CD4-positive, alpha-beta T cell treated with Interleukin-4 for 4 hours (primary cell): ENCODE data around the gene MAPKAPK3.

Experiments
- DNase-seq: peaks from one replicate; pipeline ENCODE4 v3.0.0-alpha.2; 2020

The MAPKAPK3 gene

DNA sequence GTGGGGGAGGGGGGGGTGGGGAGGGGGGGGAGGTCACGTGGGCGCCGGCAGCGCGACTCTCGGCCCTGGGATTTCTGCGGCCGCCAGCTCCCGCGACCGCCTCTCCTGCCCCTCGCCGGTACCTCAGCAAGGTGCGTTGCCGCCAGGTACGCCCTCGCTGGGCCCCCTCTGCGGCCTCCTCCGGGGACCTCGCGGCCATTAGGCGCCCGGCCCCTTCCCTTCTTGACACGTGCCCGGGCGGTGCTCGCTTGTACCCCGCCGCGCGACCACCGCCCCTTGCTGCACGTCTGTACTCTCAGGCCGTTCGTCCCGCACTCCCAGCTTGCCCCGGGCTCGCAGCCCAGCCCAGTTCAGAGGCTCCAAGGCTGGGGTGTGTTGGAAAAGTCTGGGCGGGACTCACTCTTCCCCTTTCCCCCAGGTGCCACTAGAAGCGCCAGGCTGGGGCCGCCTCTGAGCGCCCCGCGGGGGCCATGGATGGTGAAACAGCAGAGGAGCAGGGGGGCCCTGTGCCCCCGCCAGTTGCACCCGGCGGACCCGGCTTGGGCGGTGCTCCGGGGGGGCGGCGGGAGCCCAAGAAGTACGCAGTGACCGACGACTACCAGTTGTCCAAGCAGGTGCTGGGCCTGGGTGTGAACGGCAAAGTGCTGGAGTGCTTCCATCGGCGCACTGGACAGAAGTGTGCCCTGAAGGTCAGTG lies at the start of gene MAPKAPK3:
MAPKAPK3 (plus strand) TSS at position 56 of the 696 bp plus-strand sequence; CDS start at position 471, 415 bp downstream.
- DNase-seq: no peak

GRCh38 chr3:50567386-50568167 lies 49.4 kb upstream of the MAPKAPK3 start, which contains the start of gene C3orf18:
Gene C3orf18 (minus strand): TSS chr3:50567747. CDS start chr3:50565699, 2,048 bp downstream.
- DNase-seq: peak; percentile 96

DNA sequence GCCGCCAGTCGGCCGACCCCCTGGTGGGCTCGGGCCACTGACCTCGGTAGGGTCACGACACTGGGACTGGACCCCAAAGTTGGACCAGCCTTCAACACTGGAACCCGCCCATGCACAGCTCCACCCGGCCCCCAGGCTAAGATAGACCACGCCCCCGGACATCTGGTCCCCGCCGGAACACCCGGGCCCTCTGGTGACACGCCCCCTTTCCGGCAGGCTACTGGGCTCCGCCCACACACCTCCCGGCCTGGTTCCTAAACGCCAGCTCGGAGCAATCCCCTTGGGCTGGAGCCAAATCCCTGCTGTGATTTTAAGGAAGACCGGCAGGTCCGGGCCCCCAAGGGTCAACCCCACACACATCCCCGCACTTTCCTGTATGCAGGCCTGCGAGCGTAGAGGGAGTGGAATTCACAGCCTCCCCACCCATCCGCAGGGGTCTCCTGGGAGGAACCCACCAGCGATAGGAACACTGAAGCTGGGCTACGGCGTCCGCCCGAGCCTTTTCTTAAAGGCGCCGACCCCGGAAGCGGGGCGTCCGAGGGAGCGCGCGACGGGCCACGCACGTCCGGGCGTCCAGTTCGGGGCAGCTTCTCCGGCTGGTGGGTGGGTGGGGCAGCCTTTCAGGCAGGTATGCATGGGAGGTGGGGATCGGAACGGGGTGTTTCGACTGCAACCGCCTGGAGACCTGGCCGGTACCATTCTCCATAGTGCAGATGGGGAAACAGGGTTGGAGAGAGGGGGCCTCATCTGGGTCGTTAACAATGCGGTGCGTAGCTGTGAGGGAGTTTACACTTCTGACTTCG lies 47.8 kb upstream of the MAPKAPK3 start, which contains the start of gene HEMK1:
HEMK1 (plus strand) TSS at position 576 of the 803 bp plus-strand sequence. CDS start 1,583 bp downstream, outside the sequence.
- peak; percentile 93 for DNase-seq

- no peak for DNase-seq
These were observed 46.3 kb upstream of the MAPKAPK3 start for GRCh38 chr3:50570508-50571279.

GRCh38 chr3:50571486-50571885 lies 45.5 kb upstream of the MAPKAPK3 start:
- no peak for DNase-seq

- peak; percentile 84 for DNase-seq
These were observed 44.8 kb upstream of the MAPKAPK3 start for GRCh38 chr3:50572158-50572557.

DNA sequence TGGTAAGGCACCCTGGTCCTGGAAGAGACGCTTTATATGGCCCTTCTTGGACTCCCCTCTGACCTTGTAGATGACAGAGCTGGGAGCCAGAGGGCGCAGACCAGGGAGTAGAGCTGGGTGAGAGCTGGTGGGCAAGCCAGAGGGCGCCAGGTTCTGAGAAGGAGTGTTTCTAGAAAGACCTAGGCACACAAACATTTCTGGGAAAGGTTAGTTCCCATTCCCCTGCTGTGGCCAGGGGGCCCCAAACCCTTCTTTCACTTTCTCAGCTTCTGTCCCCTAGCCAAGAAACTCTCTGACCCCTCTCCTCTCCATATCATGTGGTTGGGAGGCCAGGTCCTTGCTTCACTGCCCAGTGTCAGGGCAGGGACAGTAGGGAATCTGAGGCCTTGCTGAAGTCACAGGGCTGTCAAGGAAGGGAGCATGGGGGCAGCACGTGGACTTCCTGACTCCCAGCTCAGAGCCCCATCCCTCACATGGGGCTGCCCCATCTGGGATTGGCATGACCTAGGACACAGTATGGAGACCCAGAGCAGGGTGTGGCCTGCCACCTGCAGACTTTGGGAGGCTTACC lies 44.1 kb upstream of the MAPKAPK3 start:
- peak; percentile 20 for DNase-seq

- DNase-seq: peak; percentile 93
These were observed 43.1 kb upstream of the MAPKAPK3 start for GRCh38 chr3:50573566-50574443.

- peak; percentile 38 for DNase-seq
These were observed 42.5 kb upstream of the MAPKAPK3 start for GRCh38 chr3:50574444-50574831.

DNA sequence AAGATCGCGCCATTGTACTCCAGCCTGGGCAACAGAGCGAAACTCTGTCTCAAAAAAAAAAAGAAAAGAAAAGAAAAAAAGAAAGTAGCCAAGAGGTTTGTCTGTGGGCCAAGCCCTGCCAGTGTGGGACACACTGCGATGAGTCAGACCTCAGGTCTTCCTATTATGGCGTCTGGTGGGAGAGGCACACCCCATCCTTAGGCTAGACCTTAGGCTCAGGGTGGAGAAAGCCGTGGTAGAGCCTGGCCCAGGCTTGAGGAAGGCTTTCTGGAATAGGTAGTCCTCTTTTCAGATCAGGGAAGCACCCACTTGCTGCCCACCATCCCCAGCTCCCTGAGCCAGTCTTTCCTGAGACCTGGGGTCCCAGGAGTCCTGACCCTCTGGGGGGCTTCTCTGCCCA lies 41.6 kb upstream of the MAPKAPK3 start:
- DNase-seq: no peak

DNA sequence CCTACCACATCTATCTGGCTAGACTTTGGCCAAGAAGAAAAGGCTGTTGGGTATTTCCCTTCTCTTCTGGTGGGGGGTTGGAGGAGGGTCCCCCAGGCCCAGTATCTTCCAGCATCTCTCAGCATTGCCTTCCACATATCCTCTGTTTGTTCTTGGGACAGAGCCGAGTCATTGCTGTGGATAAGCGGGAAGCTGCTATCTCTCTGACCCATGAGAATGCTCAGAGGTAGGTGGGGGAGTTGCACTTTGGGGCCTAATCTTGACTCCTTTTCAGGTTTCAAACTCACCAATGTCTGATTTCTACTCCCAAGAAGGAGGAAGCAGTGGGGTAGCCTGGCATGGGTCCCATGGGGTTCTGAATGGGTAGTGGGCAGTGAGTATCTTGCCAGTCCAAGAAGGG lies 39.6 kb upstream of the MAPKAPK3 start:
- no peak for DNase-seq

GRCh38 chr3:50580683-50581458 lies 36.1 kb upstream of the MAPKAPK3 start:
- peak; percentile 24 for DNase-seq

DNA sequence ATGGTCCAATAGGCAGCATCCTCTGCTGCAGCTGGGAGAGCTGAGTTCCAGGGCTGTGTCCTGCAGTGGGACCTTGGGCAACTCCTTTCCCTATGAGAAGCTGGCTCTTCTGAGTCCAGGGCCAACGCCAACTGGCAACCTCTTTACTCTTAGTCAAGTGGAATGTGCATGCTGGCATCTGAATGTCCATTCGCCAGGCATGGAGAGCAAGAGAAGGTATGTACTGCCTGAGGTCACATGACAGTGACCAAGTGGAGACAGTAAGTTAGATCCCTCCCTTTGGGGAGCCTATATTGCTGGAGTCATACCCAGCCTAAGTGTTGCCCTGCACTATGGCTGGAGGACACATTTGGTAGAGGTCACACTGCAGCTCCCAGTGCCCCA lies 35.5 kb upstream of the MAPKAPK3 start:
- DNase-seq: no peak

DNA sequence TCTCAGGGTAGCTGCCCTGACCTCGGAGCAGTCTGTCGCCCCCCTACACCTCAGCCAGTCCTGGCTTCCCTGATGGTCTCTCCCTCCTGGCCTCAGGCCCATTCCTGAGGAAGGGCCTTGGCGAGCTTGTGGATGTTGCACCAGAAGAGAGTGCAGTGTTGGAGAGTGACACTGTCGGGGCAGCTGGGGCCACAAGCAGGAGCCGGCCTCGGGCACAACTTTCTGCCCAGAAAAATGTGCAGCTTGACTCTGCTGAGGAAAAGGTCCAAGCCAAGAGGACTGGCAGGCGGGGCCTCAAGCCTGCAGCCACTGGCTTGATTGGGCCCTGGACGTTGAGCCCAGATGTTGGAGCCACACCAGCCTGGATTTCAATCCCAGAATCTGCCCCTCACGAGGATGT lies 34.9 kb upstream of the MAPKAPK3 start:
- no peak for DNase-seq

DNA sequence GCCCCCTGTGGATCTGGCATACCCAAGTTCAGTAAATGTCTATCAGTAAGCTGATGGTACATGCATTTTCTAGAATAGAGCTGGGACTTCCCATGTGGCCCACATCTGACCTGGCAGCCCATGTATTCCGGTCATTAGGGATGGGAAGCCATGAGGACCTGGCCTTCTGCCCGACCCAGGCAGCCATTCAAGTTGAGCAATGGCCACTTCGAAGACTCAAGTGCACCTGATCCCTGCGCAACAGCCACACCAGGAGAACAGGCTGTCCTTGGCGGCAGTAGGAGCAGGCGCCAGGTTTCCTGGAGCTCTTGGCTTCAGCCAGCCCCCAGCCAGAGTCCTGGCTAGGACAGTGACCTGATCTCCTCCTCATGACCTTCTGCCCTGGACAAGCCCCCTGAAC lies 33.1 kb upstream of the MAPKAPK3 start:
- no peak for DNase-seq

DNA sequence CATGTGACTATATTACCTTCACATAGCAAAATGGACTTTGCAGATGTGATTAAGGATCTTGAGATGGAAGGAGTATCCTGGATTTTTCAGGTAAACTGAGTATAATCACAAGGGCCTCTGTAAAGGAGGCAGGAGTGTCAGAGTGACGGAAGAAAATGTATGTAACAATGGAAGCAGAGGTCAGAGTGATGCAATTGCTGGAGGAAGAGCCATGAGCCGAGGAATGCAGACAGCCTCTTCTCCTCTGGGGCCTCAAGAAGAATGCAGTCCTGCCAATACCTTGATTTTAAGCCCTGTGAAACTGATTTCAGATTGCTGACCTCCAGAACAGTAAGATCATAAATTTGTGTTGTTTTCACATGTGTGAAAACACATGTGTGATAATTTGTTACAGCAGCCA lies 32.6 kb upstream of the MAPKAPK3 start:
- DNase-seq: no peak

DNA sequence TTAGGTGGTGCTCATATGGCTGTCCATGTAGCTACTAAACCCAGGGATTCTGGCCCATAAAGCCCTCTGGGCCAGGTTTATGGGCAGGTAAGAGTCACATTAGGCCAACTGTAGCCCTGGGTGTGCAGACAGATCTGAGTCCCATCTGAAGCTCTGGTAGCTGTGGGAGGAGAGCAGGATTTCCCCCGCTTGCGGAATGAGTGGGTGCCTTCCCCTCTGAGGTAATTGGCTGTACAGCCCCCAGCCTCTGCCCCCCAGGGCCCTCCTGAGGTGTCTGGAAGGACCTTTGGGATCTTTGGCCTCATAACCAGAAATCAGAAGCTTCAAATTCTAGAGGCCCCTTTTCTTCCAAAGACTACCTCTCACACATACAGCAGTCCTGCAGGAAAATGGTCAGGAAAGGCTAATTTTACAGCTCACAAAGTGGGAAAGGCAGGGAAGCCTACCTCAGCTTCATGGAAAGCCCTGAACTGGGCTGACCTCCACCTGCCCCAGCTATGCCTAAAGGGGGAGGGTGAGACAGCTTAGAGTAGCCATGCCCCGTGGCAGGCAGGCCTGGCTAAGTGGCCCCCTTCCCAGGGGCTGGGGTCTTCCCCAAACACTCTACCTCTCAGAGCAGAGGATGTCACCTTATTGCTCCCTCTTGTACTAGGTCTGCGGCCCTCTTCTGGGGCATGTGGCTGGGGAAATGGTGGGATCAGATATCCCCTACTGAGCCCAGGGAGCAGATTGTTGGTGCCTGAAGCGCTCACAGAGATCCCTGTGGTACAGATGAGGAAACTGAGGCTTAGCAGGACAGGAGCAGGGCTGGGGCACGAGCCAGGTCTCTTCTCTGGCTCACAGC lies 30.8 kb upstream of the MAPKAPK3 start:
- no peak for DNase-seq

DNA sequence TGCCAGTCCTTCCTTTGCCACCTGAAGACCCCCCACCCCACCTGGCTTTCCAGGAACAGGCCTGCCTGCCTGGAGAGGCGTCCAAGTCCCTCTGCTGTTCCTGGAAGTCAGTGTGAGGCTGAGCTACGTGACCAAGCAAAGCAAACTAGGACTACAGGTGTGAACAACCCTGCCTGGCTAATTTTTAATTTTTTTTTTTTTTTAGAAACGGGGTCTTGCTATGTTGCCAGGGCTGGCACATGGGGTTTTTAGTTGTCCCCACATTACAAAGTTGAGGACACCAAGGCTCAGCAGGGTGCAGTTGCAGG lies 30.2 kb upstream of the MAPKAPK3 start:
- no peak for DNase-seq

DNA sequence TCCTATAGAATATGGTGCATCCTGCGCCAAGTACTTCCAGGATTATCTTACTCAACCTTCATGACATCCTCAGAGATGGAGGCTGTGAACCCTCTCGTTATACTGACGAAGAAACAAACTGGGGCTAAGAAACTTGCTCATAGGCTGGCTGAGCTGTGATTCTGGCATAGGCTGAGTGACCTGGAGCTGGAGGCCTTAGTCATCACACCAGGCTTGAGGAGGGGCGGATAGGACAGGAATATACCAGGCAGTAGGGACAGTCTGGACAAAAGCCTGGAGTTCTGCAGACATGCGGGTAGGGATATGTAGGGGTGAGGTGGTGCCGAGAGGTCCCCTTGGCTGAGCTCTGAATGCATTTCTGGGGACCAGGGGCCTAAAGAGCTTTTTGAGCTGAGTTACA lies 29.6 kb upstream of the MAPKAPK3 start:
- no peak for DNase-seq
